NCI-H2029 (cell line): ENCODE data around the gene TMEM222.
"Not testable (repeated sequence)": the region's sequence is repeated elsewhere in the genome, so short reads cannot be mapped to it uniquely, and the experiment has no call there.

Experiments used
- DNase-seq: peaks from one replicate; lab custom pipeline; 2025; lab: John Stamatoyannopoulos, UW

The TMEM222 gene

GRCh38 chr1:27321813-27322568, at the start of gene TMEM222:
Gene TMEM222 (plus strand): TSS chr1:27322163. CDS start chr1:27322198, 35 bp downstream.
- DNase-seq: peak; percentile 93

- DNase-seq: no peak
These were observed 47.8 kb upstream of the TMEM222 start for GRCh38 chr1:27274204-27274603.

- DNase-seq: no peak
These were observed 46.3 kb upstream of the TMEM222 start for GRCh38 chr1:27275696-27276095.

- DNase-seq: peak; percentile 65
These were observed 37.3 kb upstream of the TMEM222 start for GRCh38 chr1:27284425-27285273.

- DNase-seq: peak; percentile 10
These were observed 36.7 kb upstream of the TMEM222 start for GRCh38 chr1:27285274-27285660.

GRCh38 chr1:27285821-27286220, 36.1 kb upstream of the TMEM222 start:
- peak; percentile 36 for DNase-seq

GRCh38 chr1:27289125-27289524, 32.8 kb upstream of the TMEM222 start:
- DNase-seq: not testable (repeated sequence)

GRCh38 chr1:27290581-27290980, 31.4 kb upstream of the TMEM222 start:
- DNase-seq: no peak

GRCh38 chr1:27292106-27292505, 29.9 kb upstream of the TMEM222 start:
- no peak for DNase-seq

- DNase-seq: no peak
These were observed 28.0 kb upstream of the TMEM222 start for GRCh38 chr1:27293915-27294314.

GRCh38 chr1:27296773-27297291, 25.1 kb upstream of the TMEM222 start:
- DNase-seq: peak; percentile 24

- DNase-seq: no peak
These were observed 24.1 kb upstream of the TMEM222 start for GRCh38 chr1:27297903-27298302.

GRCh38 chr1:27298632-27299384, 23.2 kb upstream of the TMEM222 start:
- DNase-seq: no peak

GRCh38 chr1:27299385-27300271, 22.3 kb upstream of the TMEM222 start:
- DNase-seq: no peak

- peak; percentile 74 for DNase-seq
These were observed 21.5 kb upstream of the TMEM222 start for GRCh38 chr1:27300341-27301051.

GRCh38 chr1:27301052-27301422, 20.9 kb upstream of the TMEM222 start:
- no peak for DNase-seq

- peak; percentile 74 for DNase-seq
These were observed 20.3 kb upstream of the TMEM222 start for GRCh38 chr1:27301582-27302199.

- no peak for DNase-seq
These were observed 19.4 kb upstream of the TMEM222 start for GRCh38 chr1:27302612-27303011.

- no peak for DNase-seq
These were observed 18.5 kb upstream of the TMEM222 start for GRCh38 chr1:27303509-27303908.

- no peak for DNase-seq
These were observed 15.9 kb upstream of the TMEM222 start for GRCh38 chr1:27306071-27306470.
